ENCODE measurements around the gene HDDC3.
A peak's percentile ranks its signal among the peaks of the same experiment; 100 is the strongest.
"Not testable (repeated sequence)": the region's sequence is repeated elsewhere in the genome, so short reads cannot be mapped to it uniquely, and the experiment has no call there.

The HDDC3 gene

GRCh38 chr15:90909976-90910375 lies 22.4 kb downstream of the HDDC3 start:
- no peak for DNase-seq (ENCODE audit: low read depth)

- not testable (repeated sequence) for DNase-seq (ENCODE audit: low read depth)
These were observed 22.9 kb downstream of the HDDC3 start for GRCh38 chr15:90909449-90909848.

- DNase-seq (ENCODE audit: low read depth), result no peak
These were observed 24.4 kb downstream of the HDDC3 start for GRCh38 chr15:90907838-90908507.

- DNase-seq (ENCODE audit: low read depth), result no peak
These were observed 25.2 kb downstream of the HDDC3 start for GRCh38 chr15:90907051-90907660.

GRCh38 chr15:90906181-90906849 lies 26.0 kb downstream of the HDDC3 start:
- no peak for DNase-seq (ENCODE audit: low read depth)

GRCh38 chr15:90905306-90906180 lies 26.8 kb downstream of the HDDC3 start:
- no peak for DNase-seq (ENCODE audit: low read depth)

- DNase-seq (ENCODE audit: low read depth), result no peak
These were observed 27.6 kb downstream of the HDDC3 start for GRCh38 chr15:90904746-90905145.

- no peak for DNase-seq (ENCODE audit: low read depth)
These were observed 28.4 kb downstream of the HDDC3 start for GRCh38 chr15:90903733-90904536.

- DNase-seq (ENCODE audit: low read depth), result no peak
These were observed 29.3 kb downstream of the HDDC3 start, which contains the start of gene MAN2A2 for GRCh38 chr15:90902840-90903732. Gene MAN2A2 (plus strand): TSS chr15:90903302. CDS start chr15:90904208, 906 bp downstream.

- peak; percentile 76 for DNase-seq (ENCODE audit: low read depth)
These were observed 30.1 kb downstream of the HDDC3 start for GRCh38 chr15:90902040-90902839.

GRCh38 chr15:90901175-90902039 lies 30.9 kb downstream of the HDDC3 start:
- DNase-seq (ENCODE audit: low read depth), result no peak

- not testable (repeated sequence) for DNase-seq (ENCODE audit: low read depth)
These were observed 35.2 kb downstream of the HDDC3 start for GRCh38 chr15:90897131-90897655.

GRCh38 chr15:90895571-90896117 lies 36.7 kb downstream of the HDDC3 start:
- DNase-seq (ENCODE audit: low read depth), result peak; percentile 6

- DNase-seq (ENCODE audit: low read depth), result no peak
These were observed 38.9 kb downstream of the HDDC3 start for GRCh38 chr15:90893175-90894090.

GRCh38 chr15:90892498-90893174 lies 39.7 kb downstream of the HDDC3 start:
- DNase-seq (ENCODE audit: low read depth), result no peak

- no peak for DNase-seq (ENCODE audit: low read depth)
These were observed 40.3 kb downstream of the HDDC3 start for GRCh38 chr15:90892023-90892422.

Data from iris pigment epithelial cell (primary cell).